LNCaP clone FGC (cell line): ENCODE results near the gene KIAA0319L.
"Not testable (repeated sequence)": the region's sequence is repeated elsewhere in the genome, so short reads cannot be mapped to it uniquely, and the experiment has no call there.

Experiments used
- DNase-seq: peaks from one replicate; pipeline ENCODE4 v3.0.0-alpha.2; 2011; ENCODE audit warnings: low read depth
- H3K4me3 ChIP-seq: 2 replicates; pipeline ENCODE4 v1.5.1; 2011; ENCODE audit warnings: mild to moderate bottlenecking, low read depth, low read length, control low read depth
- CTCF ChIP-seq: IDR thresholded peaks from 2 replicates; pipeline ENCODE4 v1.5.1; 2012; ENCODE audit warnings: mild to moderate bottlenecking; ENCODE audit not compliant: control insufficient read depth, insufficient read depth; ENCODE audit errors: extremely low read depth

The KIAA0319L gene

GRCh38 chr1:35580949-35581388 lies 23.8 kb upstream of the KIAA0319L start:
- H3K4me3 ChIP-seq = no peak overlapping the region
- no peak for TF ChIP-seq CTCF
- DNase-seq = no peak

GRCh38 chr1:35577071-35577998 lies 20.1 kb upstream of the KIAA0319L start:
- no peak for DNase-seq
- H3K4me3 ChIP-seq = no peak overlapping the region
- no peak for TF ChIP-seq CTCF

- not testable (repeated sequence) for H3K4me3 ChIP-seq
Measured at GRCh38 chr1:35576766-35577070, 19.5 kb upstream of the KIAA0319L start.

GRCh38 chr1:35576061-35576765 lies 19.0 kb upstream of the KIAA0319L start:
- TF ChIP-seq CTCF = no peak
- H3K4me3 ChIP-seq = no peak overlapping the region

More at GRCh38 chr1:35576766-35577070, 19.5 kb upstream of the KIAA0319L start:
- not testable (repeated sequence) for DNase-seq

GRCh38 chr1:35575416-35575958 lies 18.3 kb upstream of the KIAA0319L start:
- TF ChIP-seq CTCF = no peak
- DNase-seq = no peak
- peak overlapping the region; percentile 32; the same call in 1 of the 2 replicates for H3K4me3 ChIP-seq

More at GRCh38 chr1:35576061-35576765, 19.0 kb upstream of the KIAA0319L start:
- no peak for DNase-seq

GRCh38 chr1:35574655-35575415 lies 17.6 kb upstream of the KIAA0319L start:
- DNase-seq = peak; percentile 78
- peak overlapping the region; percentile 32; the same call in 1 of the 2 replicates for H3K4me3 ChIP-seq
- no peak for TF ChIP-seq CTCF
